H7 (cell line): ENCODE data around the gene GIT1. TPM values are rescaled to one million over a fixed set of nuclear protein-coding genes. Genes with fewer than 3 reads are reported as not detected.
A peak's percentile ranks its signal among the peaks of the same experiment; 100 is the strongest.

Experiments used
- DNase-seq: peaks from one replicate; pipeline ENCODE4 v3.0.0; 2012
- H3K27me3 ChIP-seq: 2 replicates; pipeline ENCODE4 v1.6.0; 2011; ENCODE audit warnings: mild to moderate bottlenecking, low read length; ENCODE audit not compliant: control insufficient read depth, insufficient read depth
- H3K36me3 ChIP-seq: replicated peaks from 2 replicates; pipeline ENCODE4 v1.5.1; 2011; ENCODE audit warnings: low read length; ENCODE audit not compliant: control insufficient read depth, insufficient read depth
- H3K4me3 ChIP-seq: 2 replicates; pipeline ENCODE4 v1.5.1; 2011; ENCODE audit warnings: low read depth, mild to moderate bottlenecking, control low read depth, low read length, moderate library complexity; ENCODE audit not compliant: insufficient read depth
- total RNA-seq: library from RNA; depleted of rRNA; stranded (reverse); fragments of >200 nt; shearing (Covaris generic); gene quantifications from 2 replicates; pipeline ENCODE4 v1.2.3, GENCODE V29; 2014

GIT1 gene
- total RNA-seq, 1 experiment from 2014 or later: 46.1 TPM

DNA sequence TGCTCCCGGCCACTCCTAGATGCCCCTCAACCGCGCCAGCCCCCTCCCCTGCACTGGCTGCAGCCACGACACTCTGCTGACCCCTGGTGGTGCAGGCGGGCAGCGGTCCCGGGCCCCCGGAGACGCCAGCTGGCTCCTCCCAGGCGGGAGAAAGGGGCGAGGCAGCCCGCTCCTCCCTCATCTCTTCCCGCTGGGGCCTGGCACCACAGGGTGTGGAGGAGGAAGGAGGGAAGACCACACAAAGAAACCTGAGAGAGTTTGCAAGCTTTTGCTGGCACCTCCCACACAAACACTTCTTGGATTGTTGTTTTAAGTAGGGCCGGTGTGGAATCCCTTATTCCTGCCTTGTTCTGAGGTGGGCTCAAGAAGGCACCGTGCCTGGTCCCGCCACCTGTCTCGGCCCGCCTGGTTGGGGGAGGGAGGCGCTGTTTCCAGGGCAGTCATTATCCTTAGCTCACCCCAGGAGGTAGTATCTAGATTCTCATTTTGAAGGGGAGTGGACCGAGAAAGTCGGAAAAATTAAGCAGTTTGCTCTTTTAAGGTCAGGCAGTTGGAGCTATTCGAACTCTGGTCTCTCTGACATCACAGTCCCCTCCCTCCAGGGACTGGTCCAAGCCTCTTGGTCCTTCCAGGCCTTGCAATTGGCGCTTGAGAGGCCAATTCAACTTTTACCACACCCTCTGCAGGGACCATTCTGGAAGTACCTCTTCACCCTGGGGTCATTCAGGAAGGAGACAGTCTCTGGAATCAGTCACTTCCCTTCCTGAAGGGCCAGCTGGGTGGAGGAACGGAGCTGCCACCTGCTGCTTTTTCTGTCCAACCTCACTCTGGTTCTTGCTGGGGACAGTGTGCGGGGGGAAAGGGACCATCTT is 2.5 kb upstream of the GIT1 start:
- Histone ChIP-seq H3K4me3 (peak overlapping the region; percentile 70), H3K27me3 (peaks cover 24% of the 10 kb centered on the region), H3K36me3 (no peaks in the 10 kb centered on the region)
- peak; percentile 99 for DNase-seq

- peak; percentile 91 for DNase-seq
- peak overlapping the region; percentile 70 for H3K4me3 ChIP-seq
- H3K36me3 ChIP-seq: no peaks in the 10 kb centered on the region
These were observed 1.8 kb upstream of the GIT1 start for GRCh38 chr17:29591146-29591736.

DNA sequence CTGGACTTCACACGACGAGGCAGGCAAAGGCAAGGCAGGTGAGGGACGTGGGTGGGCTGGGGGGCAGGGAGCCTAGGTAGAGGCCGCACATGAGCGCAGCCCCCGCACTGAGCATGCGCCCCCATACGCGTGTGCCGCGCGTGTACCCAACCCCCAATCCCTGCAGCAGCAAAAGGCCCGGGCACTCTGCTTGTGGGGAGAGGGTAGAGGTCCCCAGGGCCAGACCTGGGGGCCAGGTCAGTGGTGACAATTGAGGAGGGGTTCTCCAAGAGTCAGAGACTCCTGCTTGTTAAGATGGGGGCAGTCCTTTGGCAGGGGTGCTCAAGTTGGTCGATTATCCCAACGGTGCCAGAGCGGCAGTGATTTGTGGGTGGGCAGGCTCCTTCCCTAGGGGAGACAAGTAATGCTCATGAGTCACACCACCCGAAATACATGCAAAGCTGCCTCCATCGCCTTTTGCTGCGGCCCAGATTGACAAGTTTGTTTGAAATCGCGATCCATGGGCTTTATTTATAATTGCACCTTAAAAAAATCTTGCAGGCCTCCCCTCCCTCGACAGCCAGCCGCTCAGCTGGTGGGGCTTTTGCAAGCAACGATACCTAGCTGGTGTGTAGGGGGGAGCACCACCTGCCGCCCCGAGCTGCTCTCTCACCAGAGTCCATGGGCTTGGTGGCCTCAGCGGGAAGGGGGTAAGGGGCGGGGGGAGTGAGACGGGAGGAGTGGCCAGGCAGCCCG is 1.1 kb upstream of the GIT1 start:
- Histone ChIP-seq H3K36me3 (no peaks in the 10 kb centered on the region), H3K4me3 (peak overlapping the region; percentile 70), H3K27me3 (peaks cover 24% of the 10 kb centered on the region)
- DNase-seq: peak; percentile 84

More at GRCh38 chr17:29591146-29591736, 1.8 kb upstream of the GIT1 start:
- peaks cover 24% of the 10 kb centered on the region for H3K27me3 ChIP-seq

GRCh38 chr17:29588562-29589411 is 661 bp downstream of the GIT1 start:
- DNase-seq: peak; percentile 80
- H3K4me3 ChIP-seq: peak overlapping the region; percentile 69
- no peaks in the 10 kb centered on the region for H3K36me3 ChIP-seq
- peaks cover 16% of the 10 kb centered on the region for H3K27me3 ChIP-seq

GRCh38 chr17:29588017-29588561 is 1.4 kb downstream of the GIT1 start:
- peaks cover 12% of the 10 kb centered on the region for H3K27me3 ChIP-seq
- no peak for DNase-seq
- no peaks in the 10 kb centered on the region for H3K36me3 ChIP-seq
- peak overlapping the region; percentile 69 for H3K4me3 ChIP-seq

DNA sequence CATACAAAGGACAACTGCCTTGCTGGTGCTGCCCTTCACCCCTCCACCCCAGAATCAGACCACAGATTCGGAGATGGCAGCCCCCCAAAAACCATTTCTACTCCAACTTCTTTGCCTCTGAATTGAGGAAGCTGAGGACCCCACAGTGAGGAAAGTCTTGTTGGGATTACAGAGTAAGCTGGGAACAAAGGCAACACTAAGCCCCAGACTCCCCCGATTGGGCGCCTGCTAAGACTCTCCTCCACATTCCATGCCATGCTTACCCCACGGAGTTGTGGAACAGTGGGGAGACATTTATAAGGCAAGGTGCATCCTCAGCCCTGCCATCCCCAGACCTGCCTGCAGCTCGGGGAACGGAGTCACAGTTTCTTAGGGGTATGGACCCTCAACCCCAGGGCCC is 1.9 kb downstream of the GIT1 start:
- H3K27me3 ChIP-seq: peaks cover 9% of the 10 kb centered on the region
- DNase-seq: no peak
- no peaks in the 10 kb centered on the region; the same call in 1 of the 2 replicates for H3K36me3 ChIP-seq
- no peak overlapping the region for H3K4me3 ChIP-seq

DNA sequence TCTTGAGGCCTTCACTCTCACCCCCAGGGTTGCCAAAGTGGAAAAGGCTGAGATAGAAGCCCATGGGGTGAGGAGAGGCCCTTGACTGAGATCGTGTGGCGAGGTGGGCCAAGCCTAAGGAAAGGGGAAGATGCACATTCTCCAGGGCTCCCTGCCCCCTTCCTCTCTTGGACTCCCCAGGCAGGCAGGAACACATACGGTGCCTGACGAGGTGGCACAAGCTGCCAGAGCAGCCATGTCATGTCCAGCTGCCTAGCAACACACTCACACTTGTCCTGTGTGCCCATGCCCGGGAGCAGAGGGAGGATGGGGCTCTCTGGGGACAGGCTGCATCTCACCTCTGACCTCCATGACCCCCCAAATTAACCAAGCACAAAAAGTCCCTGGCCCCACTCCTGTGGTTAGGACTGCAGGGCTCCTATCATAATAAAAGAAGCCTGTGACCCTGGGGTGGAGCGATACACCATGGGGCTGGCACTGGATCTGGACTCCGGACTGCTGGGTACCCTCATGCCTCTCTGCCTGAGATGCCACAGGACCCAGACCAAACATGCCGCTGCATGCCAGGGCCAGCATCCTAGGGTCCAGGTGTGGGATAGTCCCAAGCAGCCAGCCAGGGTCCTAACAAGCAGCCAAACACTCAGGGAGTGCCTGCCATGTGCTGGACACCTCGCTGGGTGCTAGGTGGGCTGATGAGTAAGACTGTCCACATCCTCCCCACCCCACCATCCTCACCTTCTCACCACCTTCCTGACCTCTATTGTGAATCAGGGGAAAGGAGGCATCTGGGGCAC is 2.6 kb downstream of the GIT1 start:
- no peak for DNase-seq
- no peak overlapping the region for H3K4me3 ChIP-seq
- H3K27me3 ChIP-seq: peaks cover 9% of the 10 kb centered on the region
- no peaks in the 10 kb centered on the region; the same call in 1 of the 2 replicates for H3K36me3 ChIP-seq

DNA sequence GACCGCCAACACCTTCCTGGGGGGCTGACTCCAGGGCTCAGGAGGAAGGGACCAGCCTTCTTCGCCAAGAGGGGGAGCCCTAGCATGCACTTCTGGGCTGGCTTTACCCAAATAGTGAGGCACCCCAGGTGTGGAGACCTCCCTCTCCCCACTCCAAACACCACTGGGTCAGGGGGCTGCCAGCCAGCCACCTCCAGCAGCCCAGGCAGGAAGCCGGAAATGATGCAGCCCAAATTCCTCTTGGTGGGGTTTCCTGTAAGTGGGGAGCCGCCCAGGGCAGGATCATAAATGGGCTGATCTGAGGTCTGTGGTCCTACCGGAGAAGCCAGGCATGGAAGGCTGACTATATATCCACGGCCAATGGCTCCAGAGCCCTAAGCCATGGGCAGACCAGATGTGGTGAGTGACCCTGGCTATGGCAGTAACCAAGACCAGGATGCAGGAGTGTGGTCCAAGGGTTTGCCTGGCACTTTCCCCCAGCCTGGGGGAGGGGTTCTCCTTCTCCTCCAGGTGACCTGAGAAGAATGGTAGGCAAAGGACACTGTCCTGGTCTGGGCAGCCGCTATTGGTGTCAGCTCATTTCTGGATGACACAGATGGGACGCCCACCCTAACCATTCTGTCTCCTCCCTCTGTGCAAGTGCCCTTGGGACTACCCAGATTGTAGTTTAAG is 4.2 kb downstream of the GIT1 start:
- peak; percentile 79 for DNase-seq
- H3K36me3 ChIP-seq: no peaks in the 10 kb centered on the region; the same call in 1 of the 2 replicates
- H3K27me3 ChIP-seq: peaks cover 6% of the 10 kb centered on the region
- H3K4me3 ChIP-seq: no peak overlapping the region

- Histone ChIP-seq H3K36me3 (no peaks in the 10 kb centered on the region; the same call in 1 of the 2 replicates), H3K4me3 (no peak overlapping the region)
- peak; percentile 69 for DNase-seq
These were observed 4.9 kb downstream of the GIT1 start for GRCh38 chr17:29584452-29585079.

GRCh38 chr17:29583324-29584248 is 5.9 kb downstream of the GIT1 start:
- no peak for DNase-seq
- Histone ChIP-seq H3K27me3 (peaks cover 2% of the 10 kb centered on the region), H3K4me3 (no peak overlapping the region), H3K36me3 (no peaks in the 10 kb centered on the region; the same call in 1 of the 2 replicates)

More at GRCh38 chr17:29584452-29585079, 4.9 kb downstream of the GIT1 start:
- peaks cover 2% of the 10 kb centered on the region for H3K27me3 ChIP-seq

- Histone ChIP-seq H3K4me3 (no peak overlapping the region), H3K27me3 (no peaks in the 10 kb centered on the region), H3K36me3 (no peaks in the 10 kb centered on the region; the same call in 1 of the 2 replicates)
- no peak for DNase-seq
These were observed 6.7 kb downstream of the GIT1 start for GRCh38 chr17:29582772-29583171.
